Activated T-cell treated with anti-CD3 and anti-CD28 coated beads, Interleukin-2, amount 50 U/mL, for 72 hours (primary cell): ENCODE data around the gene HDDC3. TPM values are rescaled to one million over a fixed set of nuclear protein-coding genes. Genes with fewer than 3 reads are reported as not detected.

Experiments used
- ATAC-seq, 2 donors: fragments of 150-1000 bp; cut with Tn5 transposase; replicated peaks in 1 of 2; 2 replicates each; pipeline ENCODE4 v1.10.0; 2021; ENCODE audit warnings: moderate library complexity in 2 of 2, mild to moderate bottlenecking in 1 of 2
- DNase-seq, 2 donors: peaks; one replicate each; pipeline ENCODE4 v3.0.0; 2021 to 2022; ENCODE audit warnings: mixed read lengths in 1 of 2
- H3K27ac Mint-ChIP-seq: one replicate; pipeline ENCODE4 v1.8.0; 2022; ENCODE audit warnings: mild to moderate bottlenecking, moderate library complexity, mixed read lengths
- H3K27me3 Mint-ChIP-seq: one replicate; pipeline ENCODE4 v1.8.0; 2022; ENCODE audit warnings: low read depth, mixed read lengths
- H3K36me3 Mint-ChIP-seq, 2 donors: one replicate each; pipeline ENCODE4 v1.8.0; 2022; ENCODE audit warnings: mixed read lengths in 2 of 2, mild to moderate bottlenecking in 1 of 2; ENCODE audit not compliant: insufficient read depth in 2 of 2
- H3K4me1 Mint-ChIP-seq: one replicate; pipeline ENCODE4 v1.8.0; 2022; ENCODE audit warnings: low read depth, mixed read lengths
- H3K4me3 Mint-ChIP-seq, 2 donors: one replicate each; pipeline ENCODE4 v1.8.0; 2022; ENCODE audit warnings: mild to moderate bottlenecking in 2 of 2, mixed read lengths in 2 of 2, moderate library complexity in 2 of 2
- H3K9me3 Mint-ChIP-seq, 2 donors: one replicate each; pipeline ENCODE4 v1.8.0; 2022; ENCODE audit warnings: mixed read lengths in 2 of 2
- total RNA-seq, 2 donors: library from RNA; stranded (reverse); gene quantifications; one replicate each; pipeline ENCODE4 v1.2.3, GENCODE V29; 2022

Gene HDDC3
- total RNA-seq, 2 donors from 2014 or later: 37.6 to 53.7 TPM

DNA sequence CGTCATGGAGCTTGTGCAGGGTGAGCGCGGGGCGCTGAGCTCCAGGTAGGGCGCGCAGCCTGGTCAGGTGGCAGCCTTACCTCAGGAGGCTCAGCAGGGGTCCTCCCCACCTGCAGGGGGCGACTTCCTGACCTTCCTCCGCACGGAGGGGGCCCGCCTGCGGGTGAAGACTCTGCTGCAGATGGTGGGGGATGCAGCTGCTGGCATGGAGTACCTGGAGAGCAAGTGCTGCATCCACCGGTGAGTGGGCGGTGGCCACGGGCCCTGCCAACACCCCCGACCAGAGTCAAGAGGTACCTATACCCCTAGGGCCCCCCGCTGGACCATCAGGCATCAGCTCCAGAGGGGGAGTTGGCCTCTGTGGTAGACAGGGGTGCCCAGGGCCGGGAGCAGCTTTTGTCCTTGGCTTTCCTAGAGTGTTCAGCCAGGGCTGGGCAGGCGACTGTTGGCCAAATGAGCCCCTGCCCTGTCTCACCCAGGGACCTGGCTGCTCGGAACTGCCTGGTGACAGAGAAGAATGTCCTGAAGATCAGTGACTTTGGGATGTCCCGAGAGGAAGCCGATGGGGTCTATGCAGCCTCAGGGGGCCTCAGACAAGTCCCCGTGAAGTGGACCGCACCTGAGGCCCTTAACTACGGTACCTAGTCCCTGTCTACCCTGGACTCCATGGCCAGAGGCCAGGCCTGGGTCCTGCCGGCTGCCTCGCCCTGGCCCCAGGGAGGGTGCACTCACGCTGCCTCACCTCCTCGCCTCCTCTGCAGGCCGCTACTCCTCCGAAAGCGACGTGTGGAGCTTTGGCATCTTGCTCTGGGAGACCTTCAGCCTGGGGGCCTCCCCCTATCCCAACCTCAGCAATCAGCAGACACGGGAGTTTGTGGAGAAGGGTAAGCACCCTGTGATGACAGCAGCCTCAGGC, 38.9 kb downstream of the HDDC3 start:
- peak; percentile 2 to 15 for ATAC-seq
- H3K27ac Mint-ChIP-seq: no peak overlapping the region
- peaks cover 7 to 12% of the 10 kb centered on the region in 2 donors for H3K36me3 Mint-ChIP-seq
- DNase-seq: no peak
- no peak overlapping the region for H3K4me3 Mint-ChIP-seq
- H3K4me1 Mint-ChIP-seq: no peaks in the 10 kb centered on the region
- no peaks in the 10 kb centered on the region for H3K27me3 Mint-ChIP-seq
- H3K9me3 Mint-ChIP-seq: no peaks in the 10 kb centered on the region

DNA sequence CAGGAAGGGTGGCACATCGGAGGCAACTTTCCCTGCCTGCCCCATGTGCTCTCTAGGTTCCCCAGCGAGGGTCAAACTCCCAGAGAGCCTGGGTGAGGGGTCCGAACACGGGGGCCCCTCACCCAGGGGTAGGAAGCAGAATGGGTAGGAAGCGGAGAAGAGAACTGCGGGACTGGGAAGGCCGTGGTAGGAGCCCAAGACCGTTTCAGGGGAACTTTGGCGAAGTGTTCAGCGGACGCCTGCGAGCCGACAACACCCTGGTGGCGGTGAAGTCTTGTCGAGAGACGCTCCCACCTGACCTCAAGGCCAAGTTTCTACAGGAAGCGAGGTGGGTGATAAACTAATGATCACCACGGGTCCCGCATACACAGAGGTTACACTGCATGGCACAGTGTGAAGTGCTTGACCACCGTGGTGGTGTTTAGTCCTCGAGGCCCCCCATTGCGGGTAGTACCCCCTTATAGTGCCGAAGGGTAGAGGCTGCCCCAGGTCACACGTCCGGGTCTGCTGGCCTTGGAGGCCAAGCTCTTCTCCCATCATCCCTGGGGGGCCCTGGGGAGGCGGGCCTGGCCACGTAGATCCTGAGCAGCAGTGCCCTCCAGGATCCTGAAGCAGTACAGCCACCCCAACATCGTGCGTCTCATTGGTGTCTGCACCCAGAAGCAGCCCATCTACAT, 39.7 kb downstream of the HDDC3 start:
- DNase-seq: no peak
- H3K36me3 Mint-ChIP-seq: peaks cover 12 to 16% of the 10 kb centered on the region in 2 donors
- no peaks in the 10 kb centered on the region for H3K9me3 Mint-ChIP-seq

DNA sequence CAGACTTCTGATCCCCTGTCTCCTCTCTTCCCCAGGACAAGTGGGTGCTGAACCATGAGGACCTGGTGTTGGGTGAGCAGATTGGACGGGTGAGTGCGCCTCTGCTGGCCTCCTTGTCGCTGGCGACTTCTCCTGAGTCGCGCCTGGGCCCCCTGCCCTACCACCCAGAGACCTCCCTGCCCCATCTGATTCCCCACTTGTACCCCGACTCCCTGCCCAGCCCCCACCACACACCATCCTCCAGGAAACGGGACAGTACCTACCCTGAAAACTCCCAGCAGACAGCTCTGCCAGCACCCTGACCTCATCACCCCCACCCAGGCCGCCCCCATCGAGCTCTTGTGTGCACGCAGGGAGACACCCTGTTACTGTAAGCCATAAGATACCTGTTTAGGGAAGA, 40.3 kb downstream of the HDDC3 start:
- H3K4me1 Mint-ChIP-seq: peaks cover 5% of the 10 kb centered on the region

More for the DNA sequence above, 39.7 kb downstream of the HDDC3 start:
- Mint-ChIP-seq H3K27ac (peak overlapping the region; percentile 61), H3K27me3 (no peaks in the 10 kb centered on the region), H3K4me1 (peaks cover 1% of the 10 kb centered on the region), H3K4me3 (no peak overlapping the region)
- no peak for ATAC-seq

DNA sequence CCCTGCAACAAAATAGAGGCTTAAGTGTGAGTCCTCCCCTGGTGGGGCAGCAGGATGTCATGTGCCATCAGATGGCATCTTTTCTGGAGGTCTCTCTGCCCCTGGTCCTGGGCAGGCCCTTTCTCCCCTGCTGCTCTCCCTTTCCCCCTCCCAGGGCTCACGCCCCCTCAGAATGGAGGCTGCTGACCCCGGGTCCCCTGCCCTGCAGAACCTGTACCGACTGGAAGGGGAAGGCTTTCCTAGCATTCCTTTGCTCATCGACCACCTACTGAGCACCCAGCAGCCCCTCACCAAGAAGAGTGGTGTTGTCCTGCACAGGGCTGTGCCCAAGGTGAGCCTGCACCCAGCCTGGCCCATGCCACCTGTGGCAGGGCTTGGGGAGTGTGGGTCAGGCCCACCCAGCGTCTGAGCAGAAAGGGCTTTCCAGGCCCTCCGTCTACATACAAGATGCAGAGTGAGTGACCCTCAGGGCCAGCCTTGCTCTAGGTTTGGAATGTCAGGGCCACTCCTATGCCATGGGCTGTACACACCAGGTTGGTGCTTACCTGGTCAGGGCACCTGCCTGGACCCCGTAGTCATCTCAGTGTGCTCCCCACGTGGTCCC, 40.9 kb downstream of the HDDC3 start:
- Mint-ChIP-seq H3K27ac (peak overlapping the region; percentile 61), H3K9me3 (no peaks in the 10 kb centered on the region), H3K36me3 (peaks cover 17 to 18% of the 10 kb centered on the region in 2 donors), H3K27me3 (no peaks in the 10 kb centered on the region), H3K4me1 (peaks cover 6% of the 10 kb centered on the region), H3K4me3 (no peak overlapping the region)
- DNase-seq (no peak), ATAC-seq (no peak)

More for the DNA sequence above, 40.3 kb downstream of the HDDC3 start:
- H3K36me3 Mint-ChIP-seq: peaks cover 15 to 18% of the 10 kb centered on the region in 2 donors
- no peaks in the 10 kb centered on the region for H3K9me3 Mint-ChIP-seq
- H3K4me3 Mint-ChIP-seq: no peak overlapping the region
- H3K27me3 Mint-ChIP-seq: no peaks in the 10 kb centered on the region
- ATAC-seq: no peak
- no peak for DNase-seq
- H3K27ac Mint-ChIP-seq: peak overlapping the region; percentile 61

DNA sequence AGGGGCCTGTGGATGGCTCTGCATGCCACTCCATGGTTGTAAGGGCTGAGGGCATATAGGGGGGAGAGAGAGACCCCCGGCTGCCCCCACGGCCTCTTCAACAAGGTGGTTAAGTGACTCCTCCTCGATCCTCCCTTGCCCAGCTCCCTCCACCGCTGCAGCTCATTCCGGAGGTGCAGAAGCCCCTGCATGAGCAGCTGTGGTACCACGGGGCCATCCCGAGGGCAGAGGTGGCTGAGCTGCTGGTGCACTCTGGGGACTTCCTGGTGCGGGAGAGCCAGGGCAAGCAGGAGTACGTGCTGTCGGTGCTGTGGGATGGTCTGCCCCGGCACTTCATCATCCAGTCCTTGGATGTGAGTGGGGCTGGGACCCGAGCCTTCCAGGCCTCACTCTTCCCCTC, 41.5 kb downstream of the HDDC3 start:
- Mint-ChIP-seq H3K4me1 (peaks cover 12% of the 10 kb centered on the region), H3K9me3 (no peaks in the 10 kb centered on the region), H3K4me3 (no peak overlapping the region), H3K27me3 (no peaks in the 10 kb centered on the region), H3K27ac (peak overlapping the region; percentile 29), H3K36me3 (peaks cover 13 to 17% of the 10 kb centered on the region in 2 donors)
- no peak for ATAC-seq
- no peak for DNase-seq

DNA sequence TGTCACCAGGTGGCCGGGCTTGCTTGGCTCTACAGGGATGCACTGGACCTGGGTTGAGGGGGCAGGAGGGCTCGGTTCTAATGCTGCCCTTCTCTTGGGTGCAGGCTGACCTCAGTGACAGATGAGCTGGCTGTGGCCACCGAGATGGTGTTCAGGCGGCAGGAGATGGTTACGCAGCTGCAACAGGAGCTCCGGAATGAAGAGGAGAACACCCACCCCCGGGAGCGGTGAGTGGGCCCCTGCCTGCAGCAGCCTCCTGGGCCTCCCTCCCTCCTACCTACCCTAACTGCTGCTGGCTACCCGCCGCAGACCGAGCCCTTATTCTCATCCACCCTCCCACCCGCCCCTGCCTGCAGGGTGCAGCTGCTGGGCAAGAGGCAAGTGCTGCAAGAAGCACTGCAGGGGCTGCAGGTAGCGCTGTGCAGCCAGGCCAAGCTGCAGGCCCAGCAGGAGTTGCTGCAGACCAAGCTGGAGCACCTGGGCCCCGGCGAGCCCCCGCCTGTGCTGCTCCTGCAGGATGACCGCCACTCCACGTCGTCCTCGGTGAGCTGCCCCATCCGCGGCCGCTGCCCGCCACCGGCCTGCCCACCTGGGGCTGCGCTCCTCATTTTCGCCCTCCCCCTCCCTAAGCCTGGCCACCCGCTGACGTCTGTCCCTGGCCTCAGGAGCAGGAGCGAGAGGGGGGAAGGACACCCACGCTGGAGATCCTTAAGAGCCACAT, 42.5 kb downstream of the HDDC3 start:
- DNase-seq (no peak), ATAC-seq (peak in 1 of 2 donors; percentile 0)
- peak overlapping the region; percentile 65 for H3K27ac Mint-ChIP-seq
- H3K36me3 Mint-ChIP-seq: peaks cover 11 to 13% of the 10 kb centered on the region in 2 donors
- no peaks in the 10 kb centered on the region for H3K9me3 Mint-ChIP-seq
- no peaks in the 10 kb centered on the region for H3K27me3 Mint-ChIP-seq
- H3K4me1 Mint-ChIP-seq: peaks cover 22% of the 10 kb centered on the region
- H3K4me3 Mint-ChIP-seq: no peak overlapping the region

DNA sequence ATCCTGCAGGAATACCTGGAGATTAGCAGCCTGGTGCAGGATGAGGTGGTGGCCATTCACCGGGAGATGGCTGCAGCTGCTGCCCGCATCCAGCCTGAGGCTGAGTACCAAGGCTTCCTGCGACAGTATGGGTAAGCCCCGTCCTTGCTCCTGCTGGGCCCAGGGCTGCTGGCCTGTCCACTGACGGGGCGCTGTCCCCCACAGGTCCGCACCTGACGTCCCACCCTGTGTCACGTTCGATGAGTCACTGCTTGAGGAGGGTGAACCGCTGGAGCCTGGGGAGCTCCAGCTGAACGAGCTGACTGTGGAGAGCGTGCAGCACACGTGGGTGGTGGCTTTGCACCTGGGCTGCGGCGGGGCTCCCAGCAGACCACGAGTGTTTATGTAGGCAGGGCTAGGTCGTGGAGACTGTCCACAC, 43.0 kb downstream of the HDDC3 start:
- no peaks in the 10 kb centered on the region for H3K9me3 Mint-ChIP-seq
- peak; percentile 2 to 10 for ATAC-seq
- peak overlapping the region; percentile 65 for H3K27ac Mint-ChIP-seq
- DNase-seq: no peak
- H3K36me3 Mint-ChIP-seq: peaks cover 11 to 13% of the 10 kb centered on the region in 2 donors
- H3K4me1 Mint-ChIP-seq: peaks cover 24% of the 10 kb centered on the region
- no peaks in the 10 kb centered on the region for H3K27me3 Mint-ChIP-seq
- H3K4me3 Mint-ChIP-seq: no peak overlapping the region

DNA sequence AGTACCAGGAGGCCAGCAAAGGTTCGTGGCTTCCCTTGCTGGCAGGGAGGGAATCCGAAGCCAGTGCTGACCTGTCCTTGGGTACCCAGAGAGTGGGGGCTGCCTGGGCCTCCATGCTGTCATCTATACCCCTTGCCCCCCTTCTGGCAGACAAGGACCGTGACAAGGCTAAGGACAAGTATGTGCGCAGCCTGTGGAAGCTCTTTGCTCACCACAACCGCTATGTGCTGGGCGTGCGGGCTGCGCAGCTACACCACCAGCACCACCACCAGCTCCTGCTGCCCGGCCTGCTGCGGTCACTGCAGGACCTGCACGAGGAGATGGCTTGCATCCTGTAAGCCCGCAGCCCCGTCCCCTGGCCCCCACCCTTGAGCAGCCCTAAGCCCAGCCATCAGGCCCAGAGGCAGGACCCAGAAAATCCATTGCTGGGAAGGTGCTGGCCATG, 45.3 kb downstream of the HDDC3 start:
- H3K27ac Mint-ChIP-seq: peak overlapping the region; percentile 19
- DNase-seq (no peak), ATAC-seq (no peak)
- no peak overlapping the region for H3K4me3 Mint-ChIP-seq
- H3K4me1 Mint-ChIP-seq: peaks cover 39% of the 10 kb centered on the region
- no peaks in the 10 kb centered on the region for H3K9me3 Mint-ChIP-seq
- H3K36me3 Mint-ChIP-seq: peaks cover 11 to 12% of the 10 kb centered on the region in 2 donors
- H3K27me3 Mint-ChIP-seq: no peaks in the 10 kb centered on the region

DNA sequence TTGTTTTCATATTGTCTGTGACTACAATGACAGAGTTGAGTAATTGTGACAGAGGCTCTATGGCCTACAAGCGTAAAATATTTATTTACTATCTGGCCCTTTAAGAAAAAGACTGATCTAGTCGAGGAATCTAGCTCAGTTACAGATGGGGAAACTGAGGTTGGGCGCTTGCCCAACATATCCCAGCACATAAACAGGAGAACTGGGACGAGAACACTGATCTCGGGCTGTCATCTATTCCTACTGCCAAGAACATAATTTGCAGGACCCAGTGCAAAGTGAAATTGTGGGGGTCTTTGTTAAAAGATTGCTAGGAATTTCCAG, 46.1 kb downstream of the HDDC3 start:
- ATAC-seq (no peak), DNase-seq (no peak)
- Mint-ChIP-seq H3K27me3 (no peaks in the 10 kb centered on the region), H3K27ac (peak overlapping the region; percentile 70), H3K4me3 (peak overlapping the region in 1 of 2 donors; percentile 12), H3K9me3 (no peaks in the 10 kb centered on the region), H3K4me1 (peaks cover 40% of the 10 kb centered on the region), H3K36me3 (peaks cover 11 to 14% of the 10 kb centered on the region in 2 donors)

DNA sequence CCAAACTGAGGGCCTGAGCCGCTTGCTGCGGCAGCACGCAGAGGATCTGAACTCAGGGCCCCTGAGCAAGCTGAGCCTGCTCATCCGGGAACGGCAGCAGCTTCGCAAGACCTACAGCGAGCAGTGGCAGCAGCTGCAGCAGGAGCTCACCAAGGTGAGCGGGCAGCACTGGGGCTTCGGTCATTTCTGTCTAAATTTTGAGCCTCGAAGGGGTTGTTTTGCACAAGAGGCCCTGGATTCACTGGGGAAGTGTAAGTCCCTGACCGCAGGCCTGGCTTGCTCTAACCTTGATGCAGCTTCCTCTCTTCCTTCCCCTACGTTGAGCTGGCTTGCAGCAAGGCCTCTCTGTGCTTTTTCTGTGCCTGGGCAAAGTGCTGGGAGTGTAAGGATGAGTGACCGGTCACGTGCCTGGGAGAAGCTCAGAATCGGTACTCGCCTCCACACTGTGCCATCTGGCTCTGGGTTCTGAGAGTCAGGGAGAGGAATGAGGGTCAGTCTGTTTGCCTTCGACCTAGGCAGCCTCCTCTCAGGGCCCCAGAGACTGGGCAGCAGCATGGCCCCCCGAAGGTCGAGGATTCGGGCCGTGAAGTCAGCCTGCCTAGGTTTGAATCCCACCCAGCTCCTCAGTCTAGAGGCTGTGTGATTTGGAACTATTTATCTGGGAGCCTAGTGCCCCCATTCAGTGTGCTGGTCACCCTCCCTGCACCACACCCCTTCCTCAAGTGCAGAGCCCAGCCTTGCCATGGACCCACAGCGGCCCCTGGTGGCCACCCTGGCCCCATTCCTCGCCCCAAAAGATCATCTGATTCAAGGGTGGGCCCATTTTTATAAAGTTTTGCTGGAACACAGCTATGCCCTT, 46.7 kb downstream of the HDDC3 start:
- ATAC-seq (peak; percentile 51 to 55), DNase-seq (peak; percentile 86 to 91)
- peaks cover 11 to 14% of the 10 kb centered on the region in 2 donors for H3K36me3 Mint-ChIP-seq
- H3K9me3 Mint-ChIP-seq: no peaks in the 10 kb centered on the region
- peak overlapping the region; percentile 28 to 66 for H3K4me3 Mint-ChIP-seq
- H3K4me1 Mint-ChIP-seq: peaks cover 45% of the 10 kb centered on the region
- H3K27ac Mint-ChIP-seq: peak overlapping the region; percentile 86
- H3K27me3 Mint-ChIP-seq: no peaks in the 10 kb centered on the region

DNA sequence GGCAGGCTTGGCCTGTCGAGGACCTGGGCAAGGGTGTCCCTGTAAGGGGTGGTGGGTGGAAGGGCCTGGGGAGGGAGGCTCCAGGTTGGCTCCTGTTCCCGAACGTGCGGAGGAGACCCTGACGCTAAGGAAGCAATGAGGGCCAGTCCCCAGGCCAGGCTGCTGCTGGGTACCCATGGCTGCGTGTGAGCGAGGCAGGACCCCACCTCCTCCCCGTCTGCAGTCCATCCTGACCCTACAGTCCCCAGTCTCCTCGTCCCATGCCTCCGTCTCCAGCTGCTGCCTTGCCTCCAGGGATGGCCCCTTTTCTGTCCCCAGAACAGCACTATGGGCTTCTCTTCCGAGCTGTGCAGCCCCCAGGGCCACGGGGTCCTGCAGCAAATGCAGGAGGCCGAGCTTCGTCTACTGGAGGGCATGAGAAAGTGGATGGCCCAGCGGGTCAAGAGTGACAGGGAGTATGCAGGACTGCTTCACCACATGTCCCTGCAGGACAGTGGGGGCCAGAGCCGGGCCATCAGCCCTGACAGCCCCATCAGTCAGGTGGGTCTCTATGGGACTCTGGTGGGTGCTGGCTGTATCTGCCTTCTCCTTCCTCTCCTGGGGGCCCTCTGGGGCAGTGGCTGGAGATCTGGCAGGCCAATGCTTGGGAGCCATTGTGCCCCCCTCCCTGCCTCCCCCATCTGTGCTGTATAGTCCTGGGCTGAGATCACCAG, 47.5 kb downstream of the HDDC3 start:
- DNase-seq: peak in 1 of 2 donors; percentile 47
- Mint-ChIP-seq H3K9me3 (no peaks in the 10 kb centered on the region), H3K4me1 (peaks cover 50% of the 10 kb centered on the region), H3K27me3 (no peaks in the 10 kb centered on the region), H3K36me3 (peaks cover 11 to 14% of the 10 kb centered on the region in 2 donors), H3K27ac (peak overlapping the region; percentile 86), H3K4me3 (peak overlapping the region; percentile 28 to 66)
- peak; percentile 3 to 15 for ATAC-seq
